MM.1S (cell line): ENCODE data around the gene MYH15.

Experiments used
- EZH2 ChIP-seq: fragments of 300-600 bp; sonication (generic); optimal IDR thresholded peaks from 2 replicates; pipeline ENCODE3; 2017; ENCODE audit warnings: low read depth, mild to moderate bottlenecking, antibody characterized with exemption, low read length, mixed read lengths
- EZH2phosphoT487 ChIP-seq: fragments of 300-600 bp; sonication (generic); IDR thresholded peaks from 2 replicates; pipeline ENCODE4 v1.6.1; 2018; ENCODE audit warnings: antibody characterized with exemption, low read length
- TF ChIP-seq, protein P1 (sequence below): fragments of 300-600 bp; sonication (generic); IDR thresholded peaks from 2 replicates; pipeline ENCODE4 v1.5.1; 2016; ENCODE audit warnings: antibody characterized with exemption, low read length, mixed read lengths

DNA sequence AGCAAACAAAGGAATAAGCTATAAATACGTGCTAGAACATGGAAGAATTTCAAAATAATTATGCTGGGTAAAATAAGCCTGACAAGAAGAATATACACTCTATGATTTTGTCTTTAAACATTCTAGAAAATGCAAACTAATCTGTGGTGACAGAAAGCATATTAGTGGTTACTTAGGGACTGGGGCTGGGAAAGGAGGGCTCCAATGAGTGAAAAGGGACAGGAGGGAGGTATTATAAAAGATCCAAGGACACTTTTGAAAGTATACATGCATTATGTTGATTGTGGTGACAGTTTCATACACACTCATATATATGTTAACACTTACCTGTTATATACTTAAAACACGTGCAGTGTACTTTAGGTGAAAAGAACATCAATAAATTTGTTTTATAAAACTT, 23.0 kb downstream of the MYH15 start:
- TF ChIP-seq EZH2 (no peak), EZH2phosphoT487 (no peak)
- TF ChIP-seq, protein P1, sequence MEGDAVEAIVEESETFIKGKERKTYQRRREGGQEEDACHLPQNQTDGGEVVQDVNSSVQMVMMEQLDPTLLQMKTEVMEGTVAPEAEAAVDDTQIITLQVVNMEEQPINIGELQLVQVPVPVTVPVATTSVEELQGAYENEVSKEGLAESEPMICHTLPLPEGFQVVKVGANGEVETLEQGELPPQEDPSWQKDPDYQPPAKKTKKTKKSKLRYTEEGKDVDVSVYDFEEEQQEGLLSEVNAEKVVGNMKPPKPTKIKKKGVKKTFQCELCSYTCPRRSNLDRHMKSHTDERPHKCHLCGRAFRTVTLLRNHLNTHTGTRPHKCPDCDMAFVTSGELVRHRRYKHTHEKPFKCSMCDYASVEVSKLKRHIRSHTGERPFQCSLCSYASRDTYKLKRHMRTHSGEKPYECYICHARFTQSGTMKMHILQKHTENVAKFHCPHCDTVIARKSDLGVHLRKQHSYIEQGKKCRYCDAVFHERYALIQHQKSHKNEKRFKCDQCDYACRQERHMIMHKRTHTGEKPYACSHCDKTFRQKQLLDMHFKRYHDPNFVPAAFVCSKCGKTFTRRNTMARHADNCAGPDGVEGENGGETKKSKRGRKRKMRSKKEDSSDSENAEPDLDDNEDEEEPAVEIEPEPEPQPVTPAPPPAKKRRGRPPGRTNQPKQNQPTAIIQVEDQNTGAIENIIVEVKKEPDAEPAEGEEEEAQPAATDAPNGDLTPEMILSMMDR, result no peak
